Tibial nerve (tissue), 3 donors: Measurements from ENCODE around the gene PTPRT.

ENCODE experiments used
- POLR2A ChIP-seq, 2 donors: fragments of 450-650 bp; IDR thresholded peaks; one replicate each; pipeline ENCODE4 v1.6.1; 2017; ENCODE audit warnings: antibody characterized with exemption in 2 of 2, mild to moderate bottlenecking in 2 of 2, moderate library complexity in 2 of 2
- TF ChIP-seq, protein P1 (sequence below), 5 experiments: fragments of 200-600 bp in 3 of 5; fragments of 450-650 bp in 2 of 5; sonication (generic) in 3 of 5; IDR thresholded peaks; one replicate each; pipeline ENCODE4 v1.5.1; 2016 to 2019; ENCODE audit warnings: antibody characterized with exemption in 5 of 5, mild to moderate bottlenecking in 3 of 5, moderate library complexity in 2 of 5

DNA sequence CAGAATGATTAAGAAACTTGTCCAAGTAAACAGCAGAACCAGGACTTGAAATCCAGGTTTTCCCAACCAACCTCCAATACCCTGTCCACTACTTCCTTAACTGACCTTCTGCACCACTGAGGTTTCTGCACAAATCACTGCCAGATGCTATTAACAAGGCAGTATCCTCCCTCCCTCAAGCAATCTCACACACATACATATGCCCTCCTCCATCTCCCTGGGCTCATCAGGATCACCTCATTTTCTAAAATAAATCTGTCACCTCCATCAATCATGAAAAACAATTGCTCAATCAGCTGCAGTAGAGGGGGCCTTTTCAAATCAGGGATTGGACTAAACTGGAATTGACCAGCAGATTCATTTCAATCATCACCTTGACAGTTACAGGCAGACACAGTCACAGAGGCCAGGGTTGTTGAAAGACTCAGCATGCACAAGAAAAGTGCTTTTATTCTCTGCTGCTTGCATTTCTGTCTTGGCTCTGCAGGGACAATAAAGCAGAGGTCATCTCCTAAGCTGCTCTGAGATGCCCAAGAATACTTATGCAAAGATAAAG, 539.4 kb downstream of the PTPRT start:
- TF ChIP-seq POLR2A (IDR thresholded peaks at IDR 0.05), result no peak
- TF ChIP-seq, protein P1, sequence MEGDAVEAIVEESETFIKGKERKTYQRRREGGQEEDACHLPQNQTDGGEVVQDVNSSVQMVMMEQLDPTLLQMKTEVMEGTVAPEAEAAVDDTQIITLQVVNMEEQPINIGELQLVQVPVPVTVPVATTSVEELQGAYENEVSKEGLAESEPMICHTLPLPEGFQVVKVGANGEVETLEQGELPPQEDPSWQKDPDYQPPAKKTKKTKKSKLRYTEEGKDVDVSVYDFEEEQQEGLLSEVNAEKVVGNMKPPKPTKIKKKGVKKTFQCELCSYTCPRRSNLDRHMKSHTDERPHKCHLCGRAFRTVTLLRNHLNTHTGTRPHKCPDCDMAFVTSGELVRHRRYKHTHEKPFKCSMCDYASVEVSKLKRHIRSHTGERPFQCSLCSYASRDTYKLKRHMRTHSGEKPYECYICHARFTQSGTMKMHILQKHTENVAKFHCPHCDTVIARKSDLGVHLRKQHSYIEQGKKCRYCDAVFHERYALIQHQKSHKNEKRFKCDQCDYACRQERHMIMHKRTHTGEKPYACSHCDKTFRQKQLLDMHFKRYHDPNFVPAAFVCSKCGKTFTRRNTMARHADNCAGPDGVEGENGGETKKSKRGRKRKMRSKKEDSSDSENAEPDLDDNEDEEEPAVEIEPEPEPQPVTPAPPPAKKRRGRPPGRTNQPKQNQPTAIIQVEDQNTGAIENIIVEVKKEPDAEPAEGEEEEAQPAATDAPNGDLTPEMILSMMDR (IDR thresholded peaks at IDR 0.05), result no peak
